PC-3 (cell line): ENCODE data around the gene SLC47A2.
"Not testable (repeated sequence)": the region's sequence is repeated elsewhere in the genome, so short reads cannot be mapped to it uniquely, and the experiment has no call there.

ENCODE experiments used
- EZH2phosphoT487 ChIP-seq: fragments of 300-600 bp; sonication (generic); IDR thresholded peaks from 2 replicates; pipeline ENCODE4 v1.6.1; 2018; ENCODE audit warnings: mild to moderate bottlenecking, antibody characterized with exemption, low read length, borderline replicate concordance
- TF ChIP-seq, protein P1 (sequence below): fragments of 300-600 bp; sonication (generic); conservative IDR thresholded peaks from 2 replicates; pipeline ENCODE4 v1.5.1; 2017; ENCODE audit warnings: antibody characterized with exemption, low read depth, mild to moderate bottlenecking, low read length

GRCh38 chr17:19669680-19670079 lies 46.7 kb downstream of the SLC47A2 start:
- TF ChIP-seq, protein P1, sequence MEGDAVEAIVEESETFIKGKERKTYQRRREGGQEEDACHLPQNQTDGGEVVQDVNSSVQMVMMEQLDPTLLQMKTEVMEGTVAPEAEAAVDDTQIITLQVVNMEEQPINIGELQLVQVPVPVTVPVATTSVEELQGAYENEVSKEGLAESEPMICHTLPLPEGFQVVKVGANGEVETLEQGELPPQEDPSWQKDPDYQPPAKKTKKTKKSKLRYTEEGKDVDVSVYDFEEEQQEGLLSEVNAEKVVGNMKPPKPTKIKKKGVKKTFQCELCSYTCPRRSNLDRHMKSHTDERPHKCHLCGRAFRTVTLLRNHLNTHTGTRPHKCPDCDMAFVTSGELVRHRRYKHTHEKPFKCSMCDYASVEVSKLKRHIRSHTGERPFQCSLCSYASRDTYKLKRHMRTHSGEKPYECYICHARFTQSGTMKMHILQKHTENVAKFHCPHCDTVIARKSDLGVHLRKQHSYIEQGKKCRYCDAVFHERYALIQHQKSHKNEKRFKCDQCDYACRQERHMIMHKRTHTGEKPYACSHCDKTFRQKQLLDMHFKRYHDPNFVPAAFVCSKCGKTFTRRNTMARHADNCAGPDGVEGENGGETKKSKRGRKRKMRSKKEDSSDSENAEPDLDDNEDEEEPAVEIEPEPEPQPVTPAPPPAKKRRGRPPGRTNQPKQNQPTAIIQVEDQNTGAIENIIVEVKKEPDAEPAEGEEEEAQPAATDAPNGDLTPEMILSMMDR, result not testable (repeated sequence)
- TF ChIP-seq EZH2phosphoT487, result not testable (repeated sequence)
